Neural crest cell (in vitro differentiated cells): ENCODE results near the gene GRB2. TPM values are rescaled to one million over a fixed set of nuclear protein-coding genes. Genes with fewer than 3 reads are reported as not detected.

ENCODE experiments used
- DNase-seq: peaks from one replicate; pipeline ENCODE4 v3.0.0; 2021; ENCODE audit warnings: low read depth, mixed read lengths, low spot score
- H3K27ac Mint-ChIP-seq: one replicate; pipeline ENCODE4 v1.8.0; 2021; ENCODE audit warnings: mild to moderate bottlenecking, mixed read lengths; ENCODE audit not compliant: unreplicated experiment
- H3K27me3 Mint-ChIP-seq: 2 replicates; pipeline ENCODE4 v1.8.0; 2021; ENCODE audit warnings: low read depth, mild to moderate bottlenecking, mixed read lengths
- H3K36me3 Mint-ChIP-seq: 2 replicates; pipeline ENCODE4 v1.8.0; 2021; ENCODE audit warnings: low read depth, mild to moderate bottlenecking, mixed read lengths
- H3K4me1 Mint-ChIP-seq: 2 replicates; pipeline ENCODE4 v1.8.0; 2021; ENCODE audit warnings: mixed read lengths
- H3K4me3 Mint-ChIP-seq: one replicate; pipeline ENCODE4 v1.8.0; 2021; ENCODE audit warnings: mild to moderate bottlenecking, mixed read lengths
- H3K9me3 Mint-ChIP-seq: 2 replicates; pipeline ENCODE4 v1.8.0; 2021; ENCODE audit warnings: mixed read lengths
- total RNA-seq: library from RNA; stranded (reverse); gene quantifications from 2 replicates; pipeline ENCODE4 v1.2.1, GENCODE V29; 2021
- TF ChIP-seq, protein P1 (sequence below): fragments of 200-600 bp; sonication (generic); conservative IDR thresholded peaks from 2 replicates; pipeline ENCODE4 v1.5.0; 2021; ENCODE audit warnings: antibody characterized with exemption, mild to moderate bottlenecking

GRB2 gene
- total RNA-seq, 1 donor from 2014 or later = 79.4 TPM

DNA sequence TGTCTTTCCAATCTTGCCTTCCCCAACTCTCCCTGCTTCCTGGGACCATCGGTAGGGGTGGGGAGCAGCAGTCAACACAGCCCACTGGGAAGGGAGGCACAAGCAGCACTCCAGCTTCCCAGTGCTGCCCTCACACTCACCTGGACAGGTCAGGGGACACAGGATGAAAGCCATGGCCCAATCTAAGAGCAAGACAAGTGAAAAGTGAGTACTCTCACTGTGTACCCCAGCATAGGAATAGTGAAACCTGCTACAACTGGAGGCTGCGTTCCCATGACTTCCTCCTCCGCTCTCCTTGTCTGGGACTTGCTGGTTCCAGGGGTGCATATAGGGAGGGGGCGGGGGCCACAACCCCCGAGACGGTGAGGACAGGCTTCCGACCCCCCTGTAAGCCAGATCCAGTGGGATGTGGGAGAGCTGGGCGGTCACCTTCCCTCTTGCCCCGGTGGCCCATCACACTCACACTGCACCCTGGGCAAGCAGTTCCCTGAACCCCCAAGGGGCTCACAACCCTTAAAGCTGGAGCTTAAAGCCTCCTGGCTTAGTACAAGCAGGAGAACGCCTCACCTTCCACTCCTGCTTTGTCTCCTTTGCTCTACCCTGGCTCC, 86.8 kb downstream of the GRB2 start:
- Mint-ChIP-seq H3K27me3 (no peaks in the 10 kb centered on the region), H3K4me3 (no peak overlapping the region), H3K27ac (peak overlapping the region; percentile 62), H3K9me3 (no peaks in the 10 kb centered on the region), H3K4me1 (no peaks in the 10 kb centered on the region), H3K36me3 (no peaks in the 10 kb centered on the region)
- TF ChIP-seq, protein P1, sequence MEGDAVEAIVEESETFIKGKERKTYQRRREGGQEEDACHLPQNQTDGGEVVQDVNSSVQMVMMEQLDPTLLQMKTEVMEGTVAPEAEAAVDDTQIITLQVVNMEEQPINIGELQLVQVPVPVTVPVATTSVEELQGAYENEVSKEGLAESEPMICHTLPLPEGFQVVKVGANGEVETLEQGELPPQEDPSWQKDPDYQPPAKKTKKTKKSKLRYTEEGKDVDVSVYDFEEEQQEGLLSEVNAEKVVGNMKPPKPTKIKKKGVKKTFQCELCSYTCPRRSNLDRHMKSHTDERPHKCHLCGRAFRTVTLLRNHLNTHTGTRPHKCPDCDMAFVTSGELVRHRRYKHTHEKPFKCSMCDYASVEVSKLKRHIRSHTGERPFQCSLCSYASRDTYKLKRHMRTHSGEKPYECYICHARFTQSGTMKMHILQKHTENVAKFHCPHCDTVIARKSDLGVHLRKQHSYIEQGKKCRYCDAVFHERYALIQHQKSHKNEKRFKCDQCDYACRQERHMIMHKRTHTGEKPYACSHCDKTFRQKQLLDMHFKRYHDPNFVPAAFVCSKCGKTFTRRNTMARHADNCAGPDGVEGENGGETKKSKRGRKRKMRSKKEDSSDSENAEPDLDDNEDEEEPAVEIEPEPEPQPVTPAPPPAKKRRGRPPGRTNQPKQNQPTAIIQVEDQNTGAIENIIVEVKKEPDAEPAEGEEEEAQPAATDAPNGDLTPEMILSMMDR = no peak
- DNase-seq = no peak

DNA sequence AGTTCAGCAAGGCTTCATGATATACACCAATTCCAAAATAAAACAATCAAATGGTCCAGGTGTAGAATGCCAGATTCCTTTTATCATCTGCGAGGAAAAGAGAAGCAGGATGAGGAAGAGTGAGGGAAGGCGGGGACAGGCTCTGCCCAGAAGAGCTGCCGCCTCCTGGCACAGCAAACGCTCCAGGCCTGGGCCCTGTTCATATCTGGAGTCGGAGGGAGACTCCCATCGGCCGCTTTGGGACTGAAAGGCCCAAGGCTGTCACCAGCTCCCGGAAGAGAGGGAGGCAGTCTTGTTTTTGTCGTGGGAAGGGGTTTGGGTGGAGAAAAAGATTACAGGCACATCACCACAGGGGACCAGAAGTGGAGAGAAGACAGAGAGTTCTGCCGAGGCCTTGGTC, 87.3 kb downstream of the GRB2 start:
- H3K4me1 Mint-ChIP-seq = no peaks in the 10 kb centered on the region
- no peaks in the 10 kb centered on the region for H3K27me3 Mint-ChIP-seq
- DNase-seq = no peak
- no peak overlapping the region for H3K4me3 Mint-ChIP-seq
- H3K9me3 Mint-ChIP-seq = no peaks in the 10 kb centered on the region
- no peak overlapping the region for H3K27ac Mint-ChIP-seq
- H3K36me3 Mint-ChIP-seq = no peaks in the 10 kb centered on the region
- TF ChIP-seq, protein P1 = no peak

DNA sequence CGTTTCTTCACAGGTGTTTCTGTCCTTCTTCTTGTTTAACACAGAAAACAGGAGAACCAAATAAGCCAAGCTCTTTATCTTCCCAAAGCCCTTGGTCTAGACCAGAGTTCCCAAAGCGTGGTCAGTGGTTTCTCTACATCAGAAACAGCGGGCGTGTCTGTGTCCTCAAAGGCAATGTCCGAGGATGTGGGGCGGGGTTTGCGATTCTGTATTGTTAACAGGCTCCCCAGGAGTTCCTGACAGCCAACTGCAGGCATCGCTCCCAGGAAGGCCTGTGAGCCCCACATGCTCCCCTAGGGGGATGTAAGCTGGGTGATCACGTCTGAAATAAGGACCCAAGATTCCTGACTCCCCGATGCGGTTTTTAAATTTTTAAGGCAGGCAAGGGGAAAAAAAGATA, 87.8 kb downstream of the GRB2 start:
- Mint-ChIP-seq H3K27me3 (no peaks in the 10 kb centered on the region), H3K9me3 (no peaks in the 10 kb centered on the region), H3K4me3 (no peak overlapping the region), H3K36me3 (no peaks in the 10 kb centered on the region), H3K27ac (no peak overlapping the region), H3K4me1 (no peaks in the 10 kb centered on the region)
- TF ChIP-seq, protein P1 = no peak
- DNase-seq = no peak

DNA sequence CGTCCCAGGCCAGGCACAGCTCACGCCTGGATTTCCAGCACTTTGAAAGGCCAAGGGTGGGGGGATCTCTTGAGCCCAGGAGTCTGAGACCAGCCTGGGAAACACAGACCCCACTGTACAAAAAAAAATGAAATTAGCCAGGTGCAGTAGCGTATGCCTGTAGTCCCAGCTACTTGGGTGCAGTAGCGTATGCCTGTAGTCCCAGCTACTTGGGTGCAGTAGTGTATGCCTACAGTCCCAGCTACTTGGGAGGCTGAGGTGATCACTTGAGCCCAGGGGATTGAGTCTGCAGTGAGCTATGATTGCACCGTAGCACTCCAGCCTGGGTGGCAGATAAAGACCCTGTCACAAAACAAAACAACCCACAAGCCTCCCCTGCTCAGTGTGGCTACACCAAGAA, 89.2 kb downstream of the GRB2 start:
- Mint-ChIP-seq H3K4me1 (no peaks in the 10 kb centered on the region), H3K27me3 (no peaks in the 10 kb centered on the region), H3K4me3 (no peak overlapping the region), H3K36me3 (no peaks in the 10 kb centered on the region), H3K27ac (peak overlapping the region; percentile 43), H3K9me3 (no peaks in the 10 kb centered on the region)
- no peak for DNase-seq
- TF ChIP-seq, protein P1 = no peak

DNA sequence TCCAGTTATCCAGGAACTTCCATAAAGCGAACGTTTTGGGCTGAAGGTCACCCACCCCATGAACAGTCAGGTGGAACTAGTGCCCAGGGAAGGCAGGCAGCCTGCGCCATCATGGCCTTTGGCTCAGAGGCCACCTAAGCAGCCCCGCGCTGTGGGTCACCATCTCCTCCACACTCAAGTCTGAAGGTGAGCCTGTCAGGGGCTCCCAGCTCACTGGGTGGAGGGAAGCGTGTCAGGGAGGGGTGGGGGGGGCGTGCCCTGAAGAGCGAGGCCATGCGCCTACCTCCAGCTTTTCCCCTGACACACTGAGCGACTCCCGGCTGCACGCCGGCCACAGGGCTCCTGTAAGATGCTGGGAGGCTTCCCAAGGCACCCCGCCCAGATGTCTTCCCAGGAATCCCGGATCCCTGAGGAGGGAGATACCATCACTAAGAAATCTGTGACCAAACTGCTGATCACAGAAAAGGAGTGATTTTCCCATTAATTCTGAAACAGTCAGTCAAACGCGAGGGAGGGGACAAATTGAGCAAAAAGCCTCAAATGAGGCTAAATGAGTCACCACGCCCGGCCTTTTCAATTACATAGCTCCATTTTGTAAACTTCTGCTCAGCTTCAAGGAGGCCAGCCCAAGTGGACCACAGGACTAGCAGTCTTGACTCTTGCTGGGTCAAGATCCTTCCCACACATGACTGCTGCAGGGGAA, 89.8 kb downstream of the GRB2 start:
- no peak for DNase-seq
- no peak overlapping the region for H3K4me3 Mint-ChIP-seq
- peak overlapping the region; percentile 43 for H3K27ac Mint-ChIP-seq
- TF ChIP-seq, protein P1 = no peak
- H3K9me3 Mint-ChIP-seq = no peaks in the 10 kb centered on the region
- no peaks in the 10 kb centered on the region for H3K4me1 Mint-ChIP-seq
- no peaks in the 10 kb centered on the region for H3K27me3 Mint-ChIP-seq
- no peaks in the 10 kb centered on the region for H3K36me3 Mint-ChIP-seq
